ENCODE results near the gene CYSRT1.

The CYSRT1 gene

GRCh38 chr9:137275203-137275587 is 50.2 kb downstream of the CYSRT1 start:
- DNase-seq = no peak
